BLaER1 (cell line): ENCODE results near the gene NFE2L1.

Experiments used
- H3K27ac ChIP-seq: shearing (Covaris generic); formaldehyde crosslinking; 2 replicates; pipeline ENCODE4 v1.8.1; 2022
- H3K27me3 ChIP-seq: shearing (Covaris generic); formaldehyde crosslinking; 2 replicates; pipeline ENCODE4 v1.8.1; 2022
- H3K36me3 ChIP-seq: shearing (Covaris generic); formaldehyde crosslinking; 2 replicates; pipeline ENCODE4 v1.8.1; 2022
- H3K4me1 ChIP-seq: shearing (Covaris generic); formaldehyde crosslinking; 2 replicates; pipeline ENCODE4 v1.8.1; 2022
- H3K4me2 ChIP-seq: shearing (Covaris generic); formaldehyde crosslinking; 2 replicates; pipeline ENCODE4 v1.8.1; 2022
- H3K4me3 ChIP-seq: shearing (Covaris generic); formaldehyde crosslinking; 2 replicates; pipeline ENCODE4 v1.8.1; 2022
- H3K9ac ChIP-seq: shearing (Covaris generic); formaldehyde crosslinking; 2 replicates; pipeline ENCODE4 v1.8.1; 2022
- H3K9me3 ChIP-seq: shearing (Covaris generic); formaldehyde crosslinking; 2 replicates; pipeline ENCODE4 v1.8.1; 2022
- H4K20me1 ChIP-seq: shearing (Covaris generic); formaldehyde crosslinking; 2 replicates; pipeline ENCODE4 v1.8.1; 2022
- Cebpa-rat ChIP-seq: shearing (Covaris generic); IDR thresholded peaks from 2 replicates; pipeline ENCODE4 v1.8.1; 2022

NFE2L1 gene

DNA sequence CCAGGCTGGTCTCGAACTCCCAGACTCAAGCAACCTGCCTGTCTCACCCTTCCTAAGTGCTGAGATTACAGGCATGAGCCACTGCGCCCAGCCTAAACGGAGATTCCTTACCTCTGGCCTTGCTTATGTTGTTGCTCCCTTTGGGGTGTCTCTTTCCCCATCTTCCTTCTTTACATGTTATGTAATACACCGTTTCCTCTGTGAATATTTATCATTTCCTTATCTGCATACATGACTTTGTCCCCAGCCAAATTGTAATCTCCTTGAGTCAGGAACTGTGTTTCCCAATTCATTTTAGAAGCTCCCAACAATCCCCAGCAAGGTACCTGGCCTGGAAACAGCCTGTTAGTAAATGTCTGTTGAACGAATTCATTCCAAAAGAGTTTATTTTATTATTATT is 26.2 kb upstream of the NFE2L1 start:
- Histone ChIP-seq H3K9ac (no peak overlapping the region), H4K20me1 (peaks cover 26% of the 10 kb centered on the region), H3K27me3 (peaks cover 49% of the 10 kb centered on the region), H3K4me1 (peaks cover 39% of the 10 kb centered on the region), H3K4me3 (no peak overlapping the region), H3K4me2 (no peak overlapping the region), H3K36me3 (no peaks in the 10 kb centered on the region), H3K27ac (no peak overlapping the region), H3K9me3 (no peaks in the 10 kb centered on the region)
- no peak for TF ChIP-seq Cebpa-rat

DNA sequence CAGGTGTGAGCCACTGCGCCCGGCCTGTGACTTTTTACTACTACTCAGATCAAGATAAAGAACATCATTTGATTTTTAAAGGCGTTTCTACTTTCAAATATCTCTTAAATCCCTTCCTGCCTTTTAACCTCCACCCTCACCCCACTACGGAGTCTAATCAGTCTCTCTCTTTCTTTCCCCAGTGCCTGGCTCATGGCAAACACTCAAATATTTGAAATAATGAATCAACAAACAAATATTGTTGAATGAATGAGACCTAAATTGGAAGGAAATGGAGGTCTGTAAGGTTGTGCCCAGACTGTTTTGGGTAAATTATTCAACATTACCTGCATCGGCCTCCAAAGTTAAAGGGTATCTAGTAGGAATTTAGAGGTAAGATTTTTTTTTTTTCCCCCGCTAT is 25.3 kb upstream of the NFE2L1 start:
- no peak overlapping the region for H3K9ac ChIP-seq
- H3K36me3 ChIP-seq = no peaks in the 10 kb centered on the region
- no peak overlapping the region for H3K27ac ChIP-seq
- peak overlapping the region; percentile 93 for H3K4me2 ChIP-seq
- H3K4me3 ChIP-seq = peak overlapping the region; percentile 63
- H3K27me3 ChIP-seq = peaks cover 53% of the 10 kb centered on the region
- peaks cover 30% of the 10 kb centered on the region for H3K4me1 ChIP-seq
- peaks cover 27% of the 10 kb centered on the region for H4K20me1 ChIP-seq
- TF ChIP-seq Cebpa-rat = no peak
- H3K9me3 ChIP-seq = no peaks in the 10 kb centered on the region

DNA sequence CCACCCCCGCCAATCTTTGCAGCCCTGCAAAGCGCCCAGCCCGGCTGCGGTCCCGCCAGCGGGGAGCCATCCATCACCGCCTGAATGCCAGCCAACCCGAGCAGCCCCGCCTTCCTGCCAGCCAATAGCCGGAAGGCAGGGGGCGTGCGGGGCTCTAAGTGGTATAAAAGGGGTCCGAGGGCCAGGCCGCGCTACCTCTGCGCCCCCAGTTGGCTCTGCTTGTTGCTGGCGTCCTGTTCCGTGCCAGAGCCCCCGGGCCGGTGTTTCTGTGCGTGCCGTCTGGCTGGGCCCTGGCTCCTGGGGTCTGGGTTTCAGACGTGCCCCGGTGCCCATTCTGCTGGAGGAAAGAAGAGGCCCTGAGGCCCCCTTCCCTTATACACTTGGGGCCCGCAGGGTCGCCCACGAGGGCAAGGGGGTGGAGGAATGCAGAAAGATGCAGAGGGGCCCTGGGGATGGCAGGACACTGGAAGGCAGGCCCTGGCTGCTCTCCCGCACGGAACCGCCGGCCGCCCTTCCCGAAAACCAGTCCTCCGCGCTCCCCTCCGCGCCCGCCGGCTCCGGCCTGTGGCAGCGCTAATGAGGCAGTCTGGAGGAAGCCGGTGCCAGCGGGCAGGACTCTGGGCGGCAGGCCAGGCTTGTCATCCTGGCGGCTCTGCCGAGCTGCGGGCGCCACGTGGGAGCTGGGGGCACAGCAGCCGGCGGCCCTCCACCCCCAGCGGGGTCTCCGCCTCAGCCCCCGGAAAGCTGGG is 24.6 kb upstream of the NFE2L1 start:
- no peak for TF ChIP-seq Cebpa-rat
- H3K27ac ChIP-seq = no peak overlapping the region

DNA sequence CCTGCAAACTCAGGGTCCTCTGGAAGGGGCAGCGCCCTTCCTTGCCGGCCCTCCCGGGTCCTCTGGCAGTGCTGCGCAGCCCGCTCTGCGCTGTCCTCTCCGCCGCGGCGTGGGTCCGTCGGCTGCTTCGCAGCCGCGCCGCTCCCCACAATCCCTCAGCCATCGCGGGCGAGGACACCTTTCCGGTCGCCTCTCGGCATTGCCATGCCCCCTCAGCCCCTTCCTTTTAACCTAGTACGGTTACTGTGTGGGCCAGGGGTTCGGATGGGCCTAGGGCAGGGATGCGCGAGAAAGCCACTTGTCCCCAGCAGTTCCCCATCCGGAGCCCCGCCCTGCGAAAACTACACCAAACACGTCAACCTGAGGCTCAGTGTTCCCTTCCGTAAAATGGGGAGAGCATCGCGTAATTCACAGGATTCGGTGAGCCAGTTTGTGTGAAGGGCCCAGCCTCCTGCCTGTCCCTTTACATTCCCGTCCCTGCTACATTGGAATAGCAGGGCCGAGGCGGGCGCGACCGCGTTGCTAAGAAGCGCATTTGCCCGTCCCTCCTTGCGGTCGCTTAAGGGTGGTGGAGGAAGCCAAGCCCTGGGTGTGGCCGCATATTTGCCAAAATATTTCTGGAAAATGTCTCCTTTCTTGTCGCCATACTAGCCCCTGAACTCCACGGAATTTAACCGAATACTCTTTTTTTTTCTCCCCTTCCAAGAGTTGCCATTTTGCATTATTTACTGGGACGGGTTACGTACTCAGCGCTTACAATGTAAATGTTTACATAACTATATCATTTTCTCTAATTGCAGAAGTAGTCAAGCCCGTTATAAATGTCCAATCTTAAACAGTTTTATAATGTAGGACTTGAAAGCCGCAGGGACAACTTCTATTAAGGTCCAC is 23.8 kb upstream of the NFE2L1 start:
- Histone ChIP-seq H3K36me3 (no peaks in the 10 kb centered on the region), H3K4me3 (peak overlapping the region; percentile 63), H4K20me1 (peaks cover 27% of the 10 kb centered on the region), H3K27ac (no peak overlapping the region), H3K4me2 (peak overlapping the region; percentile 93), H3K9me3 (no peaks in the 10 kb centered on the region), H3K4me1 (peaks cover 27% of the 10 kb centered on the region), H3K9ac (0 out of 2 replicates have a peak overlapping the region, but pooled peaks have one; percentile 24), H3K27me3 (peaks cover 53% of the 10 kb centered on the region)
- TF ChIP-seq Cebpa-rat = no peak

More for the DNA sequence above, 24.6 kb upstream of the NFE2L1 start:
- H3K27me3 ChIP-seq = peaks cover 53% of the 10 kb centered on the region
- no peaks in the 10 kb centered on the region for H3K36me3 ChIP-seq
- peak overlapping the region; percentile 63 for H3K4me3 ChIP-seq
- H4K20me1 ChIP-seq = peaks cover 27% of the 10 kb centered on the region
- peaks cover 27% of the 10 kb centered on the region for H3K4me1 ChIP-seq
- peak overlapping the region; percentile 93 for H3K4me2 ChIP-seq
- H3K9me3 ChIP-seq = no peaks in the 10 kb centered on the region
- peak overlapping the region; percentile 24; the same call in 1 of the 2 replicates for H3K9ac ChIP-seq

DNA sequence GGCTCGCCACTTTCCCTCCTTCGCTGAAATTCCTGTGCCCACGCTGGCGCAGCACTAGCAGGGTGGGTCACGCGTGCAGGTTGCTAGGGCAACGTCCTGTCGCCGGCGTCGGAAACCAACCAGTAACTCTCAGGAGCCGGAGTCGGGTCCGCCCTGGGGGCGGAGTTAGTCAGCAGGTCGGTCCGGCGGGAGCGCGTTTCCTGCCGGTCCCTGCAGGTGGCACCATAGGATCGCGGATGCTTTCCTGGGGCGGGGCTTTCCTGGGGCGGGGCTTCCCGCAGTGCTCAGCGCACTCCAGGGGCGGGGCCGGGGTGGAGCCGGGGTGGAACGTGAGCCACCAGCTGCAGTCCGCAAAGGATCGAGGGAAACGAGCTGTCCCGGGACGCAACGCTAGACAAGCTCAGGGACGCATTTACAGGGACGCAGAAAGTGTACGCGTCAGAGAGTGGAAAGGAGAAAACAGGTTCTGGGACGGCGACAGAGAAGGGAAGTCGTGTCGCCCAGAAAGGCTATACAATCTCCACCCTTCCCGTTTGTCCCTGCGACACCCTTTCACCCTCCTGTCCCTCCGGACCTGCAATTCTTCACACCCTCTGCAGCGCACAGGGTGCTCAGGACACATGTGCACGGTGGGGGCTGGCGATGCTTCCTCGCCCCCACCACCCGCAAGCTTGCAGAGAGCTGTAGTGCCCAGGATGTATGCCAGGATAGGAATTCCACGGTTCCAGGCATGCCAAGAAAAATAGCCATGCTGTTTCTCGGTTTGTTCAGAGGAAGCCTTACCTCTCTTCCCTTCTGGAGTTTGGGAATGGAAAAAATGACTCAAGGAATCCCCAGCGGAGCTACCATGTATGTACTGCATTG is 22.9 kb upstream of the NFE2L1 start:
- H3K27me3 ChIP-seq = peaks cover 51% of the 10 kb centered on the region
- no peak overlapping the region for H3K9ac ChIP-seq
- H3K27ac ChIP-seq = no peak overlapping the region

DNA sequence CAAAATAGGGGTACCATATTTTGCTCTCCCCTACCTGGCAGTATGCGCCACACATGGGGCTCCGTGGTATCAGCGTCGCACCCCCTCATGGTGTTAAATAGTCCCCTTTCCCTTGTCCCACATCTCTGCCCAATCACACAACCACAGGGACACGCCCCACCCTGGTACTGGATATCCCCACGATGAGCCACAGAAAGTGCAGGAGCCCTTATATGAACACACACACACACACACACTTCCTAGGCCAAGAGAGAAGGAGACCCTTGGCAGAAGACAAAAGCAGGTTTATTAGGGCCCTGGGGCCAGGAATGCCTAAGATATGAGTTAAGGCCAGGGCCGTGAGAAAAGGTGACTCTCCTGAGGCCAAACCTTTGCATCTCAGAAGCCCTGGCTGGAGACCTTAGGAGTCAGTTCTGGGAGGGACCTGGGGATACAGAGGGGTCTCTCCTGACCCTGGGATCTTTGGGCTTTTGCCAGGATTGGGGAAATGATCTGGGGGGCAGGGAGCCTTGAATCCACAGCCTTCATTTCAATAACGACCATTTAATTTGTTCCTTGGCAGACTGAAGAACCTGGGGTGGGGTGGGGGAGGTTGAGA is 22.2 kb upstream of the NFE2L1 start:
- Histone ChIP-seq H3K4me3 (peak overlapping the region; percentile 60), H3K9me3 (no peaks in the 10 kb centered on the region), H3K27me3 (peaks cover 44% of the 10 kb centered on the region), H3K27ac (no peak overlapping the region), H3K36me3 (no peaks in the 10 kb centered on the region), H3K4me2 (peak overlapping the region; percentile 98), H4K20me1 (peaks cover 27% of the 10 kb centered on the region), H3K9ac (no peak overlapping the region), H3K4me1 (peaks cover 27% of the 10 kb centered on the region)
- no peak for TF ChIP-seq Cebpa-rat

More for the DNA sequence above, 22.9 kb upstream of the NFE2L1 start:
- no peaks in the 10 kb centered on the region for H3K9me3 ChIP-seq
- H3K4me1 ChIP-seq = peaks cover 27% of the 10 kb centered on the region
- no peak for TF ChIP-seq Cebpa-rat
- no peaks in the 10 kb centered on the region for H3K36me3 ChIP-seq
- peak overlapping the region; percentile 63 for H3K4me3 ChIP-seq
- peak overlapping the region; percentile 98 for H3K4me2 ChIP-seq
- H4K20me1 ChIP-seq = peaks cover 27% of the 10 kb centered on the region

DNA sequence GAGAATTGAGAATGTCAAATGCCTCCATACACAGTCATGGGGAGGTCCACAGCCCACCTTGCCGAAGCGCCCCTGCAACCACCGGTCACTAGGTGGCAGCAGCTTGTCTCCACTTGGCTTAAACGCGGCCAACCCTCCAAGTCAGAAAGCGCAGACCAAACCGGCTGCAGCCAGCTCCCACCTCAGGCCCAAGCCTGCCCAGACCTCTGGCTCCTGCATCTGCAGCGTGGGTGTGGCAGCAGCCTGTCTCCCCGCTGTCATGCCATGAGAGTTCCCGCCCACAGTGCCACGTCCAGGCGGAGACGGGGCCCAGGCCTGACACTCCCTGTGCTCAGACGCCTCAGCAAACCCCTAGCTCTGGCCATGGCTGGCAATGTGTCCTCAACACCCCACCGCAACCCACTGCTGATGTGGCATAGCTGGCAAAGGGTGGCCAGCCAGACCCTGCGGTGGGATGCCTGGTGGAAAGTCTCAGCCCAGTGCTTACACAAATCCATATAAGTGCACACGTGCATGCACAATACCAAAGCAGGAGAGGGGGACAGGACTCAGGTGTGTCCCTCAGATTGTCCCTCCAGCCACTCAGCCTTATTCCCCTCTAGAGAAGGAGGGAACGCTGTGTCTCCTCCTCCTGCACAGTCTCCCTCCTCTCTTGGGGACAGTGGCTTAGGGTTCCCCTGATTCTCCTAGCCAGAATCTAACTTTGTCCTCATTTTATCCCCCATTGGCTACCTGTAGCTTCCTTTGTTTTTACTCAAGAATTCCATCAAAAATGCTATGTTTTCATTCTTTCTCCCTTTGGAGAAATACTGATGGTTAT is 21.4 kb upstream of the NFE2L1 start:
- H4K20me1 ChIP-seq = peaks cover 27% of the 10 kb centered on the region
- H3K4me1 ChIP-seq = peaks cover 27% of the 10 kb centered on the region
- H3K36me3 ChIP-seq = no peaks in the 10 kb centered on the region
- H3K9ac ChIP-seq = no peak overlapping the region
- no peak overlapping the region for H3K4me3 ChIP-seq
- peaks cover 40% of the 10 kb centered on the region for H3K27me3 ChIP-seq
- TF ChIP-seq Cebpa-rat = no peak
- H3K27ac ChIP-seq = no peak overlapping the region
- H3K4me2 ChIP-seq = 0 out of 2 replicates have a peak overlapping the region, but pooled peaks have one; percentile 98
- H3K9me3 ChIP-seq = no peaks in the 10 kb centered on the region

DNA sequence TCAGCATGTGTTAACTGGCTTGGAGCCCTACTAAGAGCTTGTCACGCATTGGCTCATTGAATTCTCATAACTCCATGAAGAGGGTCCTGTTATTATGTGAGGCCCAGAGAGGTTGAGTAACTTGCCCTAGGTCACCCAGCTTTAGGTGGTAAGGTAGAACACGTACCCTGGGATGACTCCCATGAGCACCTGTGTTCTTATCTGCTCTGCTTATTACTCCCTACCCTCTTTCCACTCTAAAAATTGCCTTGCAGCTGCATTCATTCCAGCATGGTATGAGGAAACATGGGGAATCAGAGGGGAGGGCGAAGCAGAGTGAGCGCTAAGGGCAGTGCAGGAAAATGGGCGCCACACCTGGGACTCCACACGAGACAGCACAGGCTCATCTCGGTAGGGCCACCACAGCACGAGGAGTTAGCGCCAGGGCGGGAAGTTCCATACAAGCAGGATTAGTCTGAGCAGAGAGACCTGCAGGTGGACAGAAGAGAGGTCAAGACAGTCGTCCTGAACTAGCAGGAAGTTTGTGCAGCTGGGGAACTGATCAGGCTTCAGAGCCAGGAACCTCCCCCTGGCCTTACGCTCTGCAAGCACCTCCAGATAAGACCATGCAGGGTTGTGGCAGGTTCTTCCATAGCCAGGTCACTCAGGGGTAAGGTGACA is 20.7 kb upstream of the NFE2L1 start:
- Histone ChIP-seq H3K27ac (no peak overlapping the region), H3K36me3 (no peaks in the 10 kb centered on the region), H3K4me2 (no peak overlapping the region), H3K9me3 (no peaks in the 10 kb centered on the region), H3K4me1 (peaks cover 27% of the 10 kb centered on the region), H3K27me3 (peaks cover 40% of the 10 kb centered on the region), H3K9ac (no peak overlapping the region), H4K20me1 (peaks cover 32% of the 10 kb centered on the region), H3K4me3 (no peak overlapping the region)
- TF ChIP-seq Cebpa-rat = no peak
